Endothelial cell of umbilical vein (primary cell): Measurements from ENCODE around the gene ABR. TPM values are rescaled to one million over a fixed set of nuclear protein-coding genes. Genes with fewer than 3 reads are reported as not detected.

Experiments
- BruUV-seq: library from RNA; stranded (reverse); fragments of 400-500 nt; replicated peaks from 2 replicates; lab custom pipeline; 2021; lab: Mats Ljungman, UMichigan
- CTCF ChIA-PET: fragments of 300-600, 350-600 bp; sonication (Branson Sonifier 250); formaldehyde crosslinking; loops from one replicate; lab custom pipeline; 2021; ENCODE audit warnings: antibody characterized with exemption, inconsistent platforms; lab: Charles Lee
- POLR2A ChIA-PET: fragments of 300-600, 350-600 bp; sonication (Branson Sonifier 250); formaldehyde crosslinking; loops from one replicate; lab custom pipeline; 2021; ENCODE audit warnings: antibody characterized with exemption, inconsistent platforms; lab: Charles Lee
- DNase-seq: peaks from one replicate; pipeline ENCODE4 v3.0.0-alpha.2; 2011; ENCODE audit warnings: low read depth, low spot score
- FAIRE-seq: peaks from 2 replicates; lab custom pipeline; 2011; peaks lifted over from hg19 to GRCh38; lab: Jason Lieb, UNC
- H2AFZ ChIP-seq: 2 replicates; pipeline ENCODE4 v1.6.0; 2012; ENCODE audit warnings: low read depth, low read length, control low read depth, inconsistent platforms
- H3K27ac ChIP-seq: 2 replicates; pipeline ENCODE4 v1.5.1; 2011; ENCODE audit warnings: low read depth, mild to moderate bottlenecking, control low read depth, low read length, moderate library complexity; ENCODE audit not compliant: insufficient read depth
- H3K27me3 ChIP-seq, 2 experiments: 2 replicates each; pipeline versions ENCODE4 v1.6.0 to v1.6.1; 2011; ENCODE audit warnings: low read length in 2 of 2, mixed read lengths in 1 of 2; ENCODE audit not compliant: control insufficient read depth in 2 of 2, insufficient read depth in 2 of 2
- H3K36me3 ChIP-seq, 2 experiments: 2 replicates in 1 of 2; 3 replicates in 1 of 2; pipeline ENCODE4 v1.5.1; 2011; ENCODE audit warnings: low read length in 2 of 2, mild to moderate bottlenecking in 1 of 2, moderate library complexity in 1 of 2; ENCODE audit not compliant: control insufficient read depth in 2 of 2, insufficient read depth in 2 of 2; ENCODE audit errors: extremely low read depth in 1 of 2
- H3K4me1 ChIP-seq: 3 replicates; pipeline ENCODE4 v1.5.1; 2011; ENCODE audit warnings: mild to moderate bottlenecking, low read length; ENCODE audit not compliant: control insufficient read depth, insufficient read depth; ENCODE audit errors: extremely low read depth
- H3K4me2 ChIP-seq: 2 replicates; pipeline ENCODE4 v1.6.1; 2011; ENCODE audit warnings: low read length, control low read depth, mixed read lengths; ENCODE audit not compliant: insufficient read depth
- H3K4me3 ChIP-seq, 3 experiments: fragments of 200-600 bp in 1 of 3; sonication (generic), shearing (Covaris generic) in 1 of 3; replicated peaks in 1 of 3; 2 replicates each; pipeline ENCODE4 v1.5.1; 2011 to 2016; ENCODE audit warnings: control low read depth in 3 of 3, low read length in 3 of 3, mild to moderate bottlenecking in 2 of 3, inconsistent platforms in 1 of 3, low read depth in 1 of 3, moderate library complexity in 1 of 3; ENCODE audit not compliant: insufficient read depth in 1 of 3
- H3K79me2 ChIP-seq: 2 replicates; pipeline ENCODE4 v1.6.0; 2012; ENCODE audit warnings: low read length, inconsistent platforms; ENCODE audit not compliant: control insufficient read depth, insufficient read depth
- H3K9ac ChIP-seq: replicated peaks from 2 replicates; pipeline ENCODE3; 2011; ENCODE audit warnings: low read length, control low read depth; ENCODE audit not compliant: insufficient read depth; ENCODE audit errors: extremely low read depth
- H3K9me1 ChIP-seq: replicated peaks from 3 replicates; pipeline ENCODE4 v1.6.0; 2011; ENCODE audit warnings: mild to moderate bottlenecking, low read length; ENCODE audit not compliant: control insufficient read depth, insufficient read depth; ENCODE audit errors: extremely low read depth
- H3K9me3 ChIP-seq: replicated peaks from 2 replicates; pipeline ENCODE4 v1.5.1; 2012; ENCODE audit warnings: low read length, inconsistent platforms; ENCODE audit not compliant: control insufficient read depth, insufficient read depth
- H4K20me1 ChIP-seq: replicated peaks from 2 replicates; pipeline ENCODE3; 2011; ENCODE audit warnings: mild to moderate bottlenecking, low read length; ENCODE audit not compliant: control insufficient read depth, insufficient read depth; ENCODE audit errors: extremely low read depth
- EZH2 ChIP-seq: IDR thresholded peaks from 2 replicates; pipeline ENCODE4 v1.6.1; 2012; ENCODE audit warnings: borderline replicate concordance, low read depth, mild to moderate bottlenecking, moderate library complexity, low read length, inconsistent platforms; ENCODE audit not compliant: severe bottlenecking
- FOS ChIP-seq: IDR thresholded peaks from 2 replicates; pipeline ENCODE4 v1.6.1; 2011; ENCODE audit warnings: mild to moderate bottlenecking, low read length, moderate library complexity, borderline replicate concordance; ENCODE audit not compliant: insufficient read depth
- GATA2 ChIP-seq: IDR thresholded peaks from 2 replicates; pipeline ENCODE4 v1.7.0; 2011; ENCODE audit warnings: low read depth, mild to moderate bottlenecking, moderate library complexity, mixed read lengths, low read length; ENCODE audit not compliant: insufficient read length, insufficient read depth
- JUN ChIP-seq: IDR thresholded peaks from 2 replicates; pipeline ENCODE4 v1.6.1; 2011; ENCODE audit warnings: borderline replicate concordance, low read depth; ENCODE audit not compliant: insufficient read length, insufficient read depth
- MYC ChIP-seq: IDR thresholded peaks from one replicate; pipeline ENCODE4 v1.6.1; 2011; ENCODE audit warnings: mild to moderate bottlenecking, low read depth, low read length
- POLR2A ChIP-seq: IDR thresholded peaks from 2 replicates; pipeline ENCODE4 v1.6.1; 2012; ENCODE audit warnings: low read depth, mild to moderate bottlenecking, control low read depth, low read length
- POLR2AphosphoS5 ChIP-seq: IDR thresholded peaks from 2 replicates; pipeline ENCODE4 v1.6.1; 2012; ENCODE audit warnings: low read depth, mild to moderate bottlenecking, control low read depth, low read length, moderate library complexity; ENCODE audit not compliant: insufficient read depth
- dilution Hi-C: fragments of 300-500 bp; cut with MboI; formaldehyde crosslinking; loops from one replicate; pipeline ENCODE4 v1.15.0; 2019; ENCODE audit warnings: low sequenced_read_pairs; ENCODE audit not compliant: extremely low pct_ligation_motif_present
- intact Hi-C: fragments of 100-400 bp; cut with micrococcal nuclease; formaldehyde crosslinking; loops from one replicate; pipeline ENCODE4 v1.10.0; 2022
- polyA plus RNA-seq, 4 experiments: library from polyadenylated mRNA; depleted of rRNA in 3 of 4; stranded (reverse) in 3 of 4; unstranded in 1 of 4; fragments of >200 nt; gene quantifications; 2 replicates each; pipeline versions ENCODE4 v1.2.1 to v1.2.3, GENCODE V29; 2011 to 2012; ENCODE audit warnings: missing spikeins in 1 of 4
- total RNA-seq: library from RNA; stranded (reverse); gene quantifications from 2 replicates; pipeline ENCODE4 v1.2.3, GENCODE V29; 2021
- TF ChIP-seq, protein P1 (sequence below): IDR thresholded peaks from 2 replicates; pipeline ENCODE4 v1.6.1; 2011; ENCODE audit not compliant: insufficient read depth, insufficient read length
- TF ChIP-seq, protein P2 (sequence below), 2 donors: IDR thresholded peaks; 1 replicate in 1 of 2; 2 replicates in 1 of 2; pipeline ENCODE4 v1.5.1; 2011; ENCODE audit warnings: low read length in 2 of 2, mild to moderate bottlenecking in 2 of 2, moderate library complexity in 2 of 2, control low read depth in 1 of 2, inconsistent platforms in 1 of 2, low read depth in 1 of 2; ENCODE audit not compliant: insufficient read depth in 1 of 2; ENCODE audit errors: extremely low read depth in 1 of 2

ABR gene
- total and polyA plus RNA-seq, 2 donors (not counting 3 experiments of a cell fraction or from before 2014, with no cell fraction given) = 83.5 to 96.8 TPM

DNA sequence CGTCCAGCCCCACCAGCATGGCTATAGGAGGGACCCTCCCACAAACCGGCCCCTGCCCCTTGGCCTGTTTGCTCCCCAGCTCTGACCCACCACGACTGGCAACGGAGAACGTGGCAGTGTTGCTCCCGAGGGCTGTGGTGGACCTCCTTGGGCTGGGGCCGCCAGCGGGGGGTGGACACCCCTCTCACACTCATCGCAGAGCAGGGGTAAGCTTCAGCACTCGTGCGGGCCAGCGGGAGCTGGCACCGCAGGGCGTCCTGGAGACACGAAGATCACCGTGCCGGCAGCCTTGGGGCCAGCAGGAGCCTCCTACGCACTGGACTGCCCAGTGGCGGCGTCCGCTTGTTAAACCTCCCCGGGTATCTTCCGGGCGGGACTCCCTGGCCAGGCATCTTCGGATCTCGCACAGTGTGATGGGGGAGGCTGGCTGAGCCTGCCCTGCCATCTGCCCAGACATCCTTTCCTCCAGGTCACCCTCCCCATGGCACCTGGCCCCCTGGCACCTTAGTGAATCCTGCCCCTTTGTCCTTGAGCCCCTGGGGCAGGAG lies 53.5 kb downstream of the ABR start:
- Histone ChIP-seq H3K79me2 (no peaks in the 10 kb centered on the region), H3K27ac (no peak overlapping the region), H3K4me3 (no peak overlapping the region), H3K9ac (no peak overlapping the region), H2AFZ (no peak overlapping the region), H3K4me2 (no peak overlapping the region), H3K27me3 (no peaks in the 10 kb centered on the region), H3K36me3 (no peaks in the 10 kb centered on the region), H3K4me1 (peaks cover 13% of the 10 kb centered on the region), H3K9me3 (no peaks in the 10 kb centered on the region), H4K20me1 (no peaks in the 10 kb centered on the region), H3K9me1 (no peaks in the 10 kb centered on the region)
- DNase-seq (no peak), FAIRE-seq (no peak)
- dilution Hi-C loops = no loop called here
- intact Hi-C loops = no loop called here
- TF ChIP-seq MYC (no peak), EZH2 (no peak), GATA2 (no peak), POLR2AphosphoS5 (no peak), FOS (no peak), POLR2A (no peak), JUN (no peak)
- TF ChIP-seq, protein P1, sequence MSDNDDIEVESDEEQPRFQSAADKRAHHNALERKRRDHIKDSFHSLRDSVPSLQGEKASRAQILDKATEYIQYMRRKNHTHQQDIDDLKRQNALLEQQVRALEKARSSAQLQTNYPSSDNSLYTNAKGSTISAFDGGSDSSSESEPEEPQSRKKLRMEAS = no peak
- TF ChIP-seq, protein P2, sequence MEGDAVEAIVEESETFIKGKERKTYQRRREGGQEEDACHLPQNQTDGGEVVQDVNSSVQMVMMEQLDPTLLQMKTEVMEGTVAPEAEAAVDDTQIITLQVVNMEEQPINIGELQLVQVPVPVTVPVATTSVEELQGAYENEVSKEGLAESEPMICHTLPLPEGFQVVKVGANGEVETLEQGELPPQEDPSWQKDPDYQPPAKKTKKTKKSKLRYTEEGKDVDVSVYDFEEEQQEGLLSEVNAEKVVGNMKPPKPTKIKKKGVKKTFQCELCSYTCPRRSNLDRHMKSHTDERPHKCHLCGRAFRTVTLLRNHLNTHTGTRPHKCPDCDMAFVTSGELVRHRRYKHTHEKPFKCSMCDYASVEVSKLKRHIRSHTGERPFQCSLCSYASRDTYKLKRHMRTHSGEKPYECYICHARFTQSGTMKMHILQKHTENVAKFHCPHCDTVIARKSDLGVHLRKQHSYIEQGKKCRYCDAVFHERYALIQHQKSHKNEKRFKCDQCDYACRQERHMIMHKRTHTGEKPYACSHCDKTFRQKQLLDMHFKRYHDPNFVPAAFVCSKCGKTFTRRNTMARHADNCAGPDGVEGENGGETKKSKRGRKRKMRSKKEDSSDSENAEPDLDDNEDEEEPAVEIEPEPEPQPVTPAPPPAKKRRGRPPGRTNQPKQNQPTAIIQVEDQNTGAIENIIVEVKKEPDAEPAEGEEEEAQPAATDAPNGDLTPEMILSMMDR (IDR thresholded peaks at IDR 0.05; ENCODE audit: extremely low read depth in 1 of 2, insufficient read depth in 1 of 2, low read depth in 1 of 2, low read length in 2 of 2) = no peak
- ChIA-PET CTCF (interaction anchor here (1.5 to 2.1 kb wide), 2 partner anchors 21 to 68 kb away, joined by 7 to 10 read pairs; no protein-coding TSS in a partner anchor), POLR2A (no interaction called here)
- no TSS peak for BruUV-seq
